Keratinocyte (primary cell): Measurements from ENCODE around the gene ZNF516. TPM values are rescaled to one million over a fixed set of nuclear protein-coding genes. Genes with fewer than 3 reads are reported as not detected.

Source experiments
- DNase-seq: peaks from one replicate; pipeline ENCODE4 v3.0.0-alpha.2; 2011; ENCODE audit warnings: low read depth, missing footprints, low spot score
- FAIRE-seq: peaks from 2 replicates; lab custom pipeline; 2011; peaks lifted over from hg19 to GRCh38; lab: Jason Lieb, UNC
- H2AFZ ChIP-seq: 2 replicates; pipeline ENCODE4 v1.6.0; 2012; ENCODE audit warnings: low read length, control low read depth, inconsistent platforms; ENCODE audit not compliant: control insufficient read depth
- H3K27ac ChIP-seq: 2 replicates; pipeline ENCODE4 v1.5.1; 2011; ENCODE audit warnings: low read length; ENCODE audit not compliant: control insufficient read depth, insufficient read depth
- H3K27me3 ChIP-seq: 3 replicates; pipeline ENCODE4 v1.6.0; 2011; ENCODE audit warnings: low read length; ENCODE audit not compliant: control insufficient read depth, insufficient read depth; ENCODE audit errors: extremely low read depth
- H3K36me3 ChIP-seq, 2 experiments: 2 replicates in 1 of 2; 3 replicates in 1 of 2; pipeline ENCODE4 v1.5.1; 2011; ENCODE audit warnings: low read length in 2 of 2, mild to moderate bottlenecking in 1 of 2; ENCODE audit not compliant: control insufficient read depth in 2 of 2, insufficient read depth in 2 of 2; ENCODE audit errors: extremely low read depth in 1 of 2
- H3K4me1 ChIP-seq: 3 replicates; pipeline ENCODE4 v1.5.1; 2011; ENCODE audit warnings: low read length; ENCODE audit not compliant: control insufficient read depth, insufficient read depth; ENCODE audit errors: extremely low read depth
- H3K4me2 ChIP-seq: 3 replicates; pipeline ENCODE4 v1.6.0; 2011; ENCODE audit warnings: low read depth, low read length; ENCODE audit not compliant: control insufficient read depth, insufficient read depth; ENCODE audit errors: extremely low read depth
- H3K4me3 ChIP-seq, 3 experiments: fragments of 200-600 bp in 1 of 3; sonication (generic) in 1 of 3; 2 replicates in 2 of 3; 3 replicates in 1 of 3; pipeline ENCODE4 v1.5.1; 2011 to 2016; ENCODE audit warnings: low read length in 3 of 3, mild to moderate bottlenecking in 3 of 3, control low read depth in 2 of 3, inconsistent platforms in 1 of 3, low read depth in 1 of 3, mixed read lengths in 1 of 3, mixed run types in 1 of 3, moderate library complexity in 1 of 3; ENCODE audit not compliant: control insufficient read depth in 2 of 3, insufficient read depth in 2 of 3; ENCODE audit errors: extremely low read depth in 1 of 3
- H3K79me2 ChIP-seq: 2 replicates; pipeline ENCODE4 v1.6.0; 2012; ENCODE audit warnings: low read length; ENCODE audit not compliant: control insufficient read depth, insufficient read depth
- H3K9ac ChIP-seq: 3 replicates; pipeline ENCODE4 v1.6.0; 2011; ENCODE audit warnings: low read length; ENCODE audit not compliant: control insufficient read depth, insufficient read depth; ENCODE audit errors: extremely low read depth
- H3K9me1 ChIP-seq: 3 replicates; pipeline ENCODE4 v1.6.0; 2011; ENCODE audit warnings: low read length; ENCODE audit not compliant: control insufficient read depth, insufficient read depth; ENCODE audit errors: extremely low read depth
- H3K9me3 ChIP-seq: 2 replicates; pipeline ENCODE4 v1.5.1; 2012; ENCODE audit warnings: low read depth, low read length; ENCODE audit not compliant: control insufficient read depth
- H4K20me1 ChIP-seq: 3 replicates; pipeline ENCODE4 v1.6.0; 2011; ENCODE audit warnings: low read length; ENCODE audit not compliant: control insufficient read depth, insufficient read depth; ENCODE audit errors: extremely low read depth
- EZH2 ChIP-seq: IDR thresholded peaks from one replicate; pipeline ENCODE4 v1.6.1; 2012; ENCODE audit warnings: inconsistent platforms, mild to moderate bottlenecking, low read length, moderate library complexity
- dilution Hi-C: fragments of 300-500 bp; cut with MboI; formaldehyde crosslinking; loops from one replicate; pipeline ENCODE4 v1.7.0; 2020; ENCODE audit warnings: low sequenced_read_pairs; ENCODE audit not compliant: extremely low pct_ligation_motif_present
- polyA plus RNA-seq, 5 experiments: library from polyadenylated mRNA; depleted of rRNA in 3 of 5; stranded (reverse) in 3 of 5; stranded (forward) in 1 of 5; unstranded in 1 of 5; fragments of >200 nt; gene quantifications; 1 replicate in 1 of 5; 2 replicates in 3 of 5; 3 replicates in 1 of 5; pipeline versions ENCODE4 v1.2.1 to v1.2.3, GENCODE V29; 2011 to 2012; ENCODE audit warnings: missing spikeins in 2 of 5, low read depth in 1 of 5, low replicate concordance in 1 of 5
- TF ChIP-seq, protein P1 (sequence below), 3 experiments: IDR thresholded peaks in 1 of 3; conservative IDR thresholded peaks in 1 of 3; optimal IDR thresholded peaks in 1 of 3; 2 replicates in 2 of 3; 3 replicates in 1 of 3; pipeline versions ENCODE3 to v1.5.1; 2011; ENCODE audit warnings: low read length in 3 of 3, mild to moderate bottlenecking in 3 of 3, moderate library complexity in 2 of 3, control low read depth in 1 of 3, inconsistent platforms in 1 of 3; ENCODE audit not compliant: insufficient read depth in 2 of 3; ENCODE audit errors: extremely low read depth in 1 of 3

Gene ZNF516
- polyA plus RNA-seq, 1 donor (not counting 4 experiments of a cell fraction or from before 2014, with no cell fraction given), result 9.3 TPM

DNA sequence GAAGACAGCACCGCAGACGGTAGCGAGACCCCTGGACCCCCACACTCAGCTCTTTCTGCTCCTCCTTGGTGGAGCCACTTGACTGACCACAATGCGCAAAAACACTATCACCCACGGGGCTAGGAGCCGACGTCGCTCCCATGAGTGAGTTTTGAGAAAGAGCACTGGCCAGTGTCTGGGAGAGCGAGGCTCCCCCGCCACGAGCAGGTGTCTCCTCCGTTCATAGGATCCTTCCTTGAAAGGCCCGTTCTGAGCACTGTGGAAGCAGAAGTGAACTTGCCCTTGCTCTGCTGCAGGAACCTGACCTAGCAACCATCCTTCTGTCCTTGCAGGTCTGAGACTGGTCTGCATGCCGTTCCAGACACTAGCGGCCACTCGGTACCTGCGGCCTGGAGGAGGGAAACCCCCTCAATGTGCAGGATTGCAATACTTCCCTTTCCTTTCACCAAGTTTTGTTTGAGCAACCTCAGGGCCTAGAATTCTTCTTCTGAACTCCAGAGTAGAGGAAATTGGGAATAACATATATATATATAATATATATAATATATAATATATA, 12.9 kb upstream of the ZNF516 start:
- no peak overlapping the region for H2AFZ ChIP-seq
- H3K4me3 ChIP-seq, result no peak overlapping the region
- H3K79me2 ChIP-seq, result no peaks in the 10 kb centered on the region
- no peak for TF ChIP-seq EZH2
- TF ChIP-seq, protein P1, sequence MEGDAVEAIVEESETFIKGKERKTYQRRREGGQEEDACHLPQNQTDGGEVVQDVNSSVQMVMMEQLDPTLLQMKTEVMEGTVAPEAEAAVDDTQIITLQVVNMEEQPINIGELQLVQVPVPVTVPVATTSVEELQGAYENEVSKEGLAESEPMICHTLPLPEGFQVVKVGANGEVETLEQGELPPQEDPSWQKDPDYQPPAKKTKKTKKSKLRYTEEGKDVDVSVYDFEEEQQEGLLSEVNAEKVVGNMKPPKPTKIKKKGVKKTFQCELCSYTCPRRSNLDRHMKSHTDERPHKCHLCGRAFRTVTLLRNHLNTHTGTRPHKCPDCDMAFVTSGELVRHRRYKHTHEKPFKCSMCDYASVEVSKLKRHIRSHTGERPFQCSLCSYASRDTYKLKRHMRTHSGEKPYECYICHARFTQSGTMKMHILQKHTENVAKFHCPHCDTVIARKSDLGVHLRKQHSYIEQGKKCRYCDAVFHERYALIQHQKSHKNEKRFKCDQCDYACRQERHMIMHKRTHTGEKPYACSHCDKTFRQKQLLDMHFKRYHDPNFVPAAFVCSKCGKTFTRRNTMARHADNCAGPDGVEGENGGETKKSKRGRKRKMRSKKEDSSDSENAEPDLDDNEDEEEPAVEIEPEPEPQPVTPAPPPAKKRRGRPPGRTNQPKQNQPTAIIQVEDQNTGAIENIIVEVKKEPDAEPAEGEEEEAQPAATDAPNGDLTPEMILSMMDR (optimal IDR thresholded peaks at IDR 0.05 in 1 of 3, IDR thresholded peaks at IDR 0.05 in 1 of 3, conservative IDR thresholded peaks at IDR 0.05 in 1 of 3; ENCODE audit: extremely low read depth in 1 of 3, insufficient read depth in 2 of 3, low read length in 3 of 3), result no peak
- no peaks in the 10 kb centered on the region for H3K36me3 ChIP-seq
- no peaks in the 10 kb centered on the region for H3K4me1 ChIP-seq
- H3K4me2 ChIP-seq, result no peak overlapping the region
- FAIRE-seq (no peak), DNase-seq (no peak)
- H3K9ac ChIP-seq, result no peak overlapping the region
- H3K9me3 ChIP-seq, result no peaks in the 10 kb centered on the region
- H4K20me1 ChIP-seq, result no peaks in the 10 kb centered on the region
- H3K27me3 ChIP-seq, result no peaks in the 10 kb centered on the region
- no peaks in the 10 kb centered on the region for H3K9me1 ChIP-seq
- dilution Hi-C loops, result no loop called here
- no peak overlapping the region for H3K27ac ChIP-seq

DNA sequence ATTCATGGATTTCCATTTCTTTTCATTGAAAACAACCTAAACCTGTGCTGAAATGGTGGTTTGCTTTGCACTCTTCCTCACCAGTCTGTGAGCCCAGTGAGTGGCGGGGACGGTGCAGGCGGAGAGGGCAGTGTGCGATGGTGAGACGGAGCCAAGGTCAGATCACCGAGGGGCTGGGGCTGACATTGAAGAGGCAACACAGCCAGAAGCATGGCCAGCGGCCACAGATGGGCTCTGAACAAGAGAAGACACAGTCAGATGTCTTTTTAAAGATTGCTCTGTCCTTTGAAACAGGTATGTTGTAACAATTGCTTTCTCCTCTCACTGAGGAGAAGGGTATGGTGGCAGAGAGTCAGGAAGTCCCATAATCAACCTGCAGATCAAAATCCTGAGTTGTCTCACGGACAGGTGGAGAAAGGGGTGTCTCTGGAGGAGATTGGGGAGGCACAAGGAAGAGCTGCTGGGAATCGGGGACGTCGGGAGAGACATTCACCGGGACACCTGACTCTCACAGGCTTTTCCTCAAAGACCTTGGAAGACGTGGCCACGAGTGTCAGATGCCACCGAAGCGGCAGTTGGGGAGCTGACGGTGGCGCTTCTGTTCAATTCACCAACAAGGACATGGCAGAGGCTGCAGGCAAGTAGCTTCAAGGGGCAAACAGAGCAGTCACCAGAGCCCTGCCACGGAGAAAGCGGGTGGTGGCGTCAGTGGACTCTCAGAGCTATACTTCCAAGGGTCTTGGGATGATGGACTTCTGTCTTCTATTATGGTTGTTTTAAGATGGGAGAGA, 12.1 kb upstream of the ZNF516 start:
- no peak overlapping the region for H3K4me2 ChIP-seq
- dilution Hi-C loops, result no loop called here
- H3K4me1 ChIP-seq, result no peaks in the 10 kb centered on the region
- TF ChIP-seq, protein P1 (optimal IDR thresholded peaks at IDR 0.05 in 1 of 3, IDR thresholded peaks at IDR 0.05 in 1 of 3, conservative IDR thresholded peaks at IDR 0.05 in 1 of 3; ENCODE audit: extremely low read depth in 1 of 3, insufficient read depth in 2 of 3, low read length in 3 of 3), result no peak
- TF ChIP-seq EZH2, result no peak
- H3K27me3 ChIP-seq, result no peaks in the 10 kb centered on the region
- DNase-seq (no peak), FAIRE-seq (no peak)
- no peaks in the 10 kb centered on the region for H3K36me3 ChIP-seq
- no peak overlapping the region for H3K27ac ChIP-seq
- no peaks in the 10 kb centered on the region for H3K79me2 ChIP-seq
- no peak overlapping the region for H3K4me3 ChIP-seq
- no peaks in the 10 kb centered on the region for H4K20me1 ChIP-seq
- no peaks in the 10 kb centered on the region for H3K9me1 ChIP-seq
- no peaks in the 10 kb centered on the region for H3K9me3 ChIP-seq
- no peak overlapping the region for H2AFZ ChIP-seq
- no peak overlapping the region for H3K9ac ChIP-seq
